ENCODE measurements around the gene ZFHX3. TPM values are rescaled to one million over a fixed set of nuclear protein-coding genes. Genes with fewer than 3 reads are reported as not detected.

The ZFHX3 gene
- polyA plus RNA-seq, 1 experiment, result 2.2 TPM

DNA sequence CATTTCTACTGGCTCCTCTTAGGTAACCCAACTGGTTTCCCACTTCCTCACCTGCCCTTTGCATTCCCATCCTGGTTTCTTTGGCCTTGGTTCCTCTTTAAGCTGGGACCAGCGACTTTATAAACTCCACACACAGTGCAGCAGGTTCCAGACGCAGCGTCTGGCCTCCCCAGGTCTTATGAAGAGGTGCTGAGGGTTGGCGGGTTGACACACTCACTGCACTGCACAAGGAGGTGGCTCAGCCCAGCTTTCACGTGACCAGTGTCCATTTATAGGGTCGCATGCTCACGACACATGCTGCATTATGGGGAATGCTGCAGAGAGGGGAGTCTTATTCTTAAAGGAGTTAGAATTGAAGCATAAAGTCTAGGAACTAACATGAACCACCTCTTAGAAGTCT is 70.8 kb downstream of the ZFHX3 start:
- POLR2A ChIA-PET, result interaction anchor here (0.7 kb wide), 1 partner anchor 118 kb away, joined by 3 read pairs; no protein-coding TSS in a partner anchor
- no peak overlapping the region for H3K4me3 ChIP-seq (ENCODE audit: low read depth, low read length)
- TF ChIP-seq, protein P1, sequence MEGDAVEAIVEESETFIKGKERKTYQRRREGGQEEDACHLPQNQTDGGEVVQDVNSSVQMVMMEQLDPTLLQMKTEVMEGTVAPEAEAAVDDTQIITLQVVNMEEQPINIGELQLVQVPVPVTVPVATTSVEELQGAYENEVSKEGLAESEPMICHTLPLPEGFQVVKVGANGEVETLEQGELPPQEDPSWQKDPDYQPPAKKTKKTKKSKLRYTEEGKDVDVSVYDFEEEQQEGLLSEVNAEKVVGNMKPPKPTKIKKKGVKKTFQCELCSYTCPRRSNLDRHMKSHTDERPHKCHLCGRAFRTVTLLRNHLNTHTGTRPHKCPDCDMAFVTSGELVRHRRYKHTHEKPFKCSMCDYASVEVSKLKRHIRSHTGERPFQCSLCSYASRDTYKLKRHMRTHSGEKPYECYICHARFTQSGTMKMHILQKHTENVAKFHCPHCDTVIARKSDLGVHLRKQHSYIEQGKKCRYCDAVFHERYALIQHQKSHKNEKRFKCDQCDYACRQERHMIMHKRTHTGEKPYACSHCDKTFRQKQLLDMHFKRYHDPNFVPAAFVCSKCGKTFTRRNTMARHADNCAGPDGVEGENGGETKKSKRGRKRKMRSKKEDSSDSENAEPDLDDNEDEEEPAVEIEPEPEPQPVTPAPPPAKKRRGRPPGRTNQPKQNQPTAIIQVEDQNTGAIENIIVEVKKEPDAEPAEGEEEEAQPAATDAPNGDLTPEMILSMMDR (IDR thresholded peaks at IDR 0.05; ENCODE audit: insufficient read depth, low read depth, low read length), result no peak
- DNase-seq (ENCODE audit: low read depth), result no peak
- H3K27me3 ChIP-seq (ENCODE audit: control insufficient read depth, insufficient read depth, low read length), result no peaks in the 10 kb centered on the region
- H3K36me3 ChIP-seq (ENCODE audit: control insufficient read depth, insufficient read depth, low read length), result no peaks in the 10 kb centered on the region
- CTCF ChIA-PET, result no interaction called here

DNA sequence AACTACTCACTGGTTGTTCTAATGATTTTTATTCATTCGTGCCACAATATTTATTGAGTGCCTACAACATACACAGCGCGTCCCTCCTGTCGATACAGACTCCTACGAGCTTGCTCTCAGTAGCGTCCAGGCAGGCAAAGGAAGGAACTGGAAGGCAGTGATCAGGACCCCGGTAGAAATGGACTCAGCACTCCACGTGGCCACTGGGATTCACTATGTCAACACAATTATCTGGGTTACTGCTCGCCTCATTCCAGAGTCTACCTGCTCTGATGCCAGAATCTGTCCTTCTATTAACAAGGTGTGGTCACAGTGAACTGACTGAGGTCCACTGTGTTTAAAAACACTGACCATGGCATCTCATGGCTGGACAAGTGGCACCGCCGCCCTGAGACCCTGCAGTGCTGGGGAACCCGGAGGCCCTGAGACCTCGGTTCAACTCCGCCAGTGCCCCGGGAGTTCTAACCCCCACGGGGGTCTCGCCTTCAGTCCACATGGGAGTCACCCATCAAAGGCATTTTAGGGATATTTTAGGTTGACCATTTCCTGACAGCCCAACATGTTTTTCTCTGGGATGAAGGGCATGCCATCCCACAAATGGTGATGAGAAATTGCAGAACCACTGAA is 71.4 kb downstream of the ZFHX3 start:
- POLR2A ChIA-PET, result no interaction called here
- CTCF ChIA-PET, result interaction anchor here (0.6 to 1.0 kb wide), 3 partner anchors 21 to 171 kb away, joined by 3 read pairs; no protein-coding TSS in a partner anchor

DNA sequence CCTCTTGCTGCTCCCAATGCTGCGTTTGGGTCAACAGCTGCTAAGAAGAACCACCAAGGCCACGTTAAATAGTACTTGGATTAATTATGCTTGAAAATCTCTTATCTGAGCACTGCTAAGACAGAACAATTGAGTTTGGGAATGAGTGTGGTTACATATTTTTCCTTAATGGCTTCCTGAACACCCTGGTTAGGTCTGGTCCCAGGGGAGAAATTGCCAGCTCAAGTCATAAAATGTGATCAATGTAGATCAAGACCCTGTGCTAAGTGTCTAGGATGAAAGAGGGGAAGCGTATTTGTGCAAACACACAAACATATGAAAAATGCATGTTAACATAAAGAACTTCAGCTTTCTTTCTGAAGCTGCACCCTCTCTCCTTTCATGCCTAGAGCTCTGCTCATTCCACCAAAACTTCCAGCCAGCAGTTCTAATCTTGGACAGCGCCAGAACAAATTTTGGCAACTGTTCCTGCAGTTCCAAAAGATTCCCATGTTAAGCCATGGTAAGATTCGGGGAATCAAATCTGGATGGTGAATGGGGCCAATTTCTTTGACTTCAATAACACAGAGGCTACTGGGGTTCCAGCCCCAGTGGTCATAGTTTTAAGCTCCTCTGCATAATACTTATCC is 72.0 kb downstream of the ZFHX3 start:
- H3K27me3 ChIP-seq (ENCODE audit: control insufficient read depth, insufficient read depth, low read length), result no peaks in the 10 kb centered on the region
- DNase-seq (ENCODE audit: low read depth), result no peak
- ChIA-PET CTCF (interaction anchor here (0.6 to 1.0 kb wide), 4 partner anchors 21 to 172 kb away, joined by 3 read pairs; no protein-coding TSS in a partner anchor), POLR2A (no interaction called here)
- no peaks in the 10 kb centered on the region for H3K36me3 ChIP-seq (ENCODE audit: control insufficient read depth, insufficient read depth, low read length)
- TF ChIP-seq, protein P1 (IDR thresholded peaks at IDR 0.05; ENCODE audit: insufficient read depth, low read depth, low read length), result no peak
- H3K4me3 ChIP-seq (ENCODE audit: low read depth, low read length), result no peak overlapping the region

More for the DNA sequence above, 71.4 kb downstream of the ZFHX3 start:
- TF ChIP-seq, protein P1 (IDR thresholded peaks at IDR 0.05; ENCODE audit: insufficient read depth, low read depth, low read length), result no peak
- Histone ChIP-seq H3K36me3 (ENCODE audit: control insufficient read depth, insufficient read depth, low read length) (no peaks in the 10 kb centered on the region), H3K27me3 (ENCODE audit: control insufficient read depth, insufficient read depth, low read length) (no peaks in the 10 kb centered on the region), H3K4me3 (ENCODE audit: low read depth, low read length) (no peak overlapping the region)
- DNase-seq (ENCODE audit: low read depth), result no peak

DNA sequence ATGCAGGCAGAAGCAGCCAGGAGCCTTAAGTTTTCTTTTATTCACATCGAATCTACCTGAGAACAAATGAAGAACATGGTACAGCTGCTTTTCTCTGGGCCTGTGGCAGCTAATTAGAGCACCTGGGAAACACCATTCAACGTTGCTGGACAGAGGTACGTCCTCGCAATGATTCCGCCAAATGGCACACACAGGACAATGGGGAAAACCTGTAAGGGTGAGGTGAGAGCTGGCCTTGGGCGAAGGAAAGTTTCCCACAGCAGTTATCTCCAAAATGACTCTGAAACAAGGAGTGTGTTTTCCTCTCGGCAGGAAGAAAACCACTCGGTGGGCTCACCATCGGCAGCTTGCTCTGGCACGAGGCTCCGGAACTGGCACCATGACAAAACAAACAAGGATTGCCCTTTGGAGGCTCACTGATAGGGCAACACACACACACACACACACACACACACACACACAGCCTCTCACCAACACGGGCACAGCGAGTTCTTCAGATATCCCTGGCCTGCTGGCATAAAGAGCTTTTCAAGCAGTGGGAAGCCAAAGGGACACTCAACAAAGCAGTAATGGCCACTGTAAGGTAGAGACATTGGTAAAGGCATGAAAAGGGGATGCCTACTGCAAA is 73.7 kb downstream of the ZFHX3 start:
- TF ChIP-seq, protein P1 (IDR thresholded peaks at IDR 0.05; ENCODE audit: insufficient read depth, low read depth, low read length), result no peak

More for the DNA sequence above, 73.7 kb downstream of the ZFHX3 start:
- no peaks in the 10 kb centered on the region for H3K27me3 ChIP-seq (ENCODE audit: control insufficient read depth, insufficient read depth, low read length)
- H3K4me3 ChIP-seq (ENCODE audit: low read depth, low read length), result no peak overlapping the region
- DNase-seq (ENCODE audit: low read depth), result no peak
- ChIA-PET CTCF (interaction anchor here (0.5 to 0.9 kb wide), 2 partner anchors 13 to 352 kb away, joined by 4 read pairs; no protein-coding TSS in a partner anchor), POLR2A (no interaction called here)
- no peaks in the 10 kb centered on the region for H3K36me3 ChIP-seq (ENCODE audit: control insufficient read depth, insufficient read depth, low read length)
